HepG2 (cell line): ENCODE results near the gene NEK8. TPM values are rescaled to one million over a fixed set of nuclear protein-coding genes. Genes with fewer than 3 reads are reported as not detected.

Experiments used
- ATAC-seq: fragments of 200-7000 bp; cut with Tn5 transposase; 3 replicates; pipeline ENCODE4 v1.9.1; 2020; ENCODE audit warnings: mild to moderate bottlenecking, moderate library complexity
- BruUV-seq: library from RNA; stranded (reverse); fragments of 400-500 nt; replicated peaks from 2 replicates; lab custom pipeline; 2021; lab: Mats Ljungman, UMichigan
- CTCF ChIA-PET: fragments of 300-600 bp; formaldehyde crosslinking; extraction: SDS; loops from one replicate; lab custom pipeline; 2021; ENCODE audit warnings: low total read pairs, inconsistent platforms, low intra/inter-chr PET ratio; lab: Yijun Ruan, JAX
- POLR2A ChIA-PET: fragments of 350-600 bp; sonication (Branson Sonifier 250); formaldehyde crosslinking; loops from one replicate; lab custom pipeline; 2020; ENCODE audit warnings: antibody characterized with exemption, inconsistent platforms; lab: Yijun Ruan, JAX
- DNase-seq: peaks from one replicate; pipeline ENCODE4 v3.0.0-alpha.2; 2015; ENCODE audit warnings: low spot score
- FAIRE-seq: peaks from 3 replicates; lab custom pipeline; 2011; peaks lifted over from hg19 to GRCh38; lab: Jason Lieb, UNC
- H2AFZ ChIP-seq: one replicate; pipeline ENCODE4 v1.6.1; 2011; ENCODE audit warnings: low read length, inconsistent platforms
- H3K27ac ChIP-seq: fragments of 300-600 bp; 3 replicates; pipeline ENCODE4 v1.8.0; 2011; ENCODE audit warnings: mixed run types, mild to moderate bottlenecking, mixed read lengths, low read length, inconsistent platforms; ENCODE audit not compliant: insufficient read depth; ENCODE audit errors: extremely low read length
- H3K27me3 ChIP-seq, 2 experiments: fragments of 200-600 bp in 1 of 2; 2 replicates in 1 of 2; 3 replicates in 1 of 2; pipeline versions ENCODE4 v1.6.0 to v1.8.0; 2011; ENCODE audit warnings: low read length in 2 of 2, mild to moderate bottlenecking in 2 of 2, moderate library complexity in 2 of 2, inconsistent platforms in 1 of 2; ENCODE audit not compliant: insufficient read depth in 2 of 2, control insufficient read depth in 1 of 2
- H3K36me3 ChIP-seq, 2 experiments: fragments of 200-600 bp in 1 of 2; replicated peaks in 1 of 2; 2 replicates in 1 of 2; 3 replicates in 1 of 2; pipeline versions ENCODE4 v1.5.1 to v1.8.0; 2011; ENCODE audit warnings: low read length in 2 of 2, inconsistent platforms in 1 of 2; ENCODE audit not compliant: insufficient read depth in 2 of 2, control insufficient read depth in 1 of 2
- H3K4me1 ChIP-seq: 2 replicates; pipeline ENCODE4 v1.5.1; 2012; ENCODE audit warnings: low read length, inconsistent platforms; ENCODE audit not compliant: insufficient read depth
- H3K4me2 ChIP-seq: 2 replicates; pipeline ENCODE4 v1.6.0; 2011; ENCODE audit warnings: low read depth, low read length, inconsistent platforms
- H3K4me3 ChIP-seq, 3 experiments: fragments of 200-600 bp in 1 of 3; sonication (generic), shearing (Covaris generic) in 1 of 3; replicated peaks in 1 of 3; 2 replicates each; pipeline ENCODE4 v1.5.1; 2011 to 2016; ENCODE audit warnings: low read length in 3 of 3, inconsistent platforms in 2 of 3, low read depth in 2 of 3, mild to moderate bottlenecking in 2 of 3, control low read depth in 1 of 3, mixed read lengths in 1 of 3; ENCODE audit not compliant: insufficient read depth in 1 of 3
- H3K79me2 ChIP-seq: one replicate; pipeline ENCODE4 v1.6.1; 2011; ENCODE audit warnings: low read length, inconsistent platforms; ENCODE audit not compliant: insufficient read depth
- H3K9ac ChIP-seq: 2 replicates; pipeline ENCODE4 v1.6.0; 2011; ENCODE audit warnings: mild to moderate bottlenecking, low read depth, low read length, inconsistent platforms; ENCODE audit not compliant: insufficient read depth
- H3K9me3 ChIP-seq: 2 replicates; pipeline ENCODE4 v1.5.1; 2012; ENCODE audit warnings: mild to moderate bottlenecking, low read length
- H4K20me1 ChIP-seq: 2 replicates; pipeline ENCODE4 v1.6.0; 2011; ENCODE audit warnings: inconsistent platforms, mild to moderate bottlenecking, low read length, moderate library complexity; ENCODE audit not compliant: insufficient read depth
- ARHGAP35 ChIP-seq: sonication (generic); formaldehyde crosslinking; IDR thresholded peaks from 2 replicates; pipeline ENCODE4 v1.9.0; 2022; ENCODE audit warnings: mild to moderate bottlenecking, inconsistent platforms, moderate library complexity, missing genetic modification reagents, borderline replicate concordance
- ARID2 ChIP-seq: sonication (generic); formaldehyde crosslinking; IDR thresholded peaks from 2 replicates; pipeline ENCODE4 v1.8.1; 2022; ENCODE audit warnings: mild to moderate bottlenecking, missing genetic modification reagents, borderline replicate concordance
- ATRX ChIP-seq: sonication (generic); formaldehyde crosslinking; IDR thresholded peaks from 2 replicates; pipeline ENCODE4 v1.4.0; 2020; ENCODE audit warnings: missing genetic modification reagents, borderline replicate concordance
- JARID2 ChIP-seq: sonication (generic); formaldehyde crosslinking; IDR thresholded peaks from 2 replicates; pipeline ENCODE4 v1.8.1; 2023; ENCODE audit warnings: missing genetic modification reagents, inconsistent platforms; ENCODE audit not compliant: insufficient replicate concordance
- MED8 ChIP-seq: sonication (generic); formaldehyde crosslinking; IDR thresholded peaks from 2 replicates; pipeline ENCODE4 v1.8.1; 2023; ENCODE audit warnings: mild to moderate bottlenecking, missing genetic modification reagents; ENCODE audit not compliant: insufficient replicate concordance
- MTA1 ChIP-seq: sonication (generic); formaldehyde crosslinking; IDR thresholded peaks from 2 replicates; pipeline ENCODE4 v1.4.0; 2020; ENCODE audit warnings: missing genetic modification reagents, mild to moderate bottlenecking, borderline replicate concordance
- MTERF4 ChIP-seq: sonication (generic); formaldehyde crosslinking; IDR thresholded peaks from 2 replicates; pipeline ENCODE4 v1.8.0; 2023; ENCODE audit warnings: mild to moderate bottlenecking, missing genetic modification reagents
- MXD4 ChIP-seq: IDR thresholded peaks from 2 replicates; pipeline ENCODE4 v1.6.1; 2016; ENCODE audit warnings: mild to moderate bottlenecking, missing biosample characterization, missing genetic modification reagents
- RAD21 ChIP-seq: fragments of 450-650 bp; formaldehyde crosslinking; IDR thresholded peaks from 2 replicates; pipeline ENCODE4 v1.5.0; 2020; ENCODE audit warnings: mild to moderate bottlenecking
- RBM39 ChIP-seq: fragments of 200-400 bp; formaldehyde crosslinking; IDR thresholded peaks from one replicate; pipeline ENCODE4 v1.6.1; 2018; ENCODE audit warnings: antibody characterized with exemption, mild to moderate bottlenecking, low read depth, low read length; ENCODE audit not compliant: poor library complexity, severe bottlenecking
- SAP130 ChIP-seq: IDR thresholded peaks from 2 replicates; pipeline ENCODE4 v1.6.1; 2016; ENCODE audit warnings: low read depth
- SMC3 ChIP-seq: IDR thresholded peaks from 2 replicates; pipeline ENCODE4 v1.6.1; 2011; ENCODE audit warnings: low read length, improper control_type of control experiment
- SNAI1 ChIP-seq: sonication (generic); formaldehyde crosslinking; IDR thresholded peaks from 2 replicates; pipeline ENCODE4 v1.5.0; 2020; ENCODE audit warnings: mild to moderate bottlenecking, missing genetic modification reagents, borderline replicate concordance
- STAG1 ChIP-seq: sonication (generic); formaldehyde crosslinking; IDR thresholded peaks from 2 replicates; pipeline ENCODE4 v1.4.0; 2020; ENCODE audit warnings: missing genetic modification reagents
- TBL1XR1 ChIP-seq: fragments of 150-350 bp; IDR thresholded peaks from 2 replicates; pipeline ENCODE4 v1.6.1; 2014; ENCODE audit warnings: borderline replicate concordance, low read length; ENCODE audit not compliant: partially characterized antibody
- THAP11 ChIP-seq: IDR thresholded peaks from 2 replicates; pipeline ENCODE4 v1.6.1; 2016; ENCODE audit warnings: missing biosample characterization, missing genetic modification reagents
- ZMAT3 ChIP-seq: sonication (generic); formaldehyde crosslinking; conservative IDR thresholded peaks from 2 replicates; pipeline ENCODE4 v1.7.0; 2021; ENCODE audit warnings: missing genetic modification reagents
- WGBS: methylation state at CpG from one replicate; pipeline ENCODE4 v1.1.6; 2017; ENCODE audit warnings: low lambda C conversion rate; 5-methylcytosine and 5-hydroxymethylcytosine counted together
- in situ Hi-C: cut with HindIII; loops from 2 replicates; pipeline ENCODE4 v1.10.0; 2017; ENCODE audit warnings: low pct_unique_long_range_greater_than_20kb; ENCODE audit not compliant: extremely low pct_ligation_motif_present
- intact Hi-C: fragments of 100-400 bp; cut with micrococcal nuclease; formaldehyde crosslinking; loops from one replicate; pipeline ENCODE4 v1.10.0; 2022; ENCODE audit not compliant: unreplicated experiment
- polyA plus RNA-seq, 8 experiments: library from polyadenylated mRNA; depleted of rRNA in 3 of 8; stranded (reverse) in 7 of 8; unstranded in 1 of 8; fragments of >200 nt; fragmentation: Illumina TruSeq in 4 of 8; extraction: Trizol in 4 of 8; gene quantifications; 2 replicates each; pipeline versions ENCODE4 v1.2.1 to v1.2.3, GENCODE V29; 2011 to 2016; ENCODE audit warnings: low read depth in 4 of 8, missing spikeins in 1 of 8, mixed read lengths in 1 of 8; ENCODE audit not compliant: insufficient read depth in 1 of 8
- total RNA-seq, 5 experiments: library from RNA; depleted of rRNA; stranded (reverse); fragments of >200 nt; fragmentation: Illumina TruSeq; extraction: Trizol; gene quantifications; 2 replicates each; pipeline ENCODE4 v1.2.3, GENCODE V29; 2016; ENCODE audit warnings: low read depth in 1 of 5
- TF ChIP-seq, protein P1 (sequence below): sonication (generic); formaldehyde crosslinking; IDR thresholded peaks from 2 replicates; pipeline ENCODE4 v1.4.0; 2020; ENCODE audit warnings: mild to moderate bottlenecking, missing genetic modification reagents
- TF ChIP-seq, protein P2 (sequence below): sonication (generic); formaldehyde crosslinking; IDR thresholded peaks from 2 replicates; pipeline ENCODE4 v1.4.0; 2020; ENCODE audit warnings: low read depth, mild to moderate bottlenecking, missing genetic modification reagents
- TF ChIP-seq, protein P3 (sequence below): sonication (generic); formaldehyde crosslinking; IDR thresholded peaks from 2 replicates; pipeline ENCODE4 v1.5.0; 2020; ENCODE audit warnings: mild to moderate bottlenecking, missing genetic modification reagents, moderate library complexity

The NEK8 gene
- total and polyA plus RNA-seq, 2 of the 13 experiments (the other 11 are each of a cell fraction or from before 2014, with no cell fraction given) = 5.8 to 13.5 TPM

GRCh38 chr17:28682655-28683054, 45.9 kb upstream of the NEK8 start (continued):
- no peak for TF ChIP-seq MED8
- no peak for TF ChIP-seq ZMAT3 (CRISPR knock-in tag)
- TF ChIP-seq, all 625 proteins: peak for 0

DNA sequence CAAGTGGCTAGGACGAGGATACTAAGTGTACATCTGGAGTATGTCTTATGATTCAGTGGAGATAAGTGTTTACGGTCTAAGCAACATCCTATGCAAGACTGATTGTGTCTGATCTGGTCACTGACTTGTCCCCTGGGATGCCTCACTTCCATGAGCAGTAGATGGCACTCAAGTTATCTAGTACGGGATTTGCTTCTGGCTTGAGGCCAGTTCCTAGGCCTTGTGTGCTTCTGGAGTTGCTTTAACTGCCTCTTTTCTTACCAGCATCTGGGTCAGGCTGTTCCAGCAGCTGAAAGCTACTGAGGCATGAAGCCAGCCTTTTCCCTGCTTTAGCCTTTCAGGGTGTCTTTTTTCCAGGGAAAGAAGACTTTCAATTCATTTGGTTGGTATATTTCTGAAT, 43.6 kb upstream of the NEK8 start:
- BruUV-seq = no TSS peak
- Histone ChIP-seq H3K36me3 (peaks cover 55 to 95% of the 10 kb centered on the region in 2 experiments), H3K9me3 (no peaks in the 10 kb centered on the region), H3K4me3 (no peak overlapping the region), H3K27me3 (no peaks in the 10 kb centered on the region), H3K4me2 (no peak overlapping the region), H3K4me1 (0 out of 2 replicates have a peak, but pooled peaks cover 7% of the 10 kb centered on the region), H4K20me1 (no peaks in the 10 kb centered on the region), H2AFZ (no peak overlapping the region), H3K79me2 (no peaks in the 10 kb centered on the region), H3K9ac (no peak overlapping the region), H3K27ac (no peak overlapping the region)
- FAIRE-seq = peak; percentile 85
- intact Hi-C loops = loop anchor here (2.0 kb wide), 2 partner anchors 42 to 66 kb away; partner anchors contain the start of gene TLCD1
- WGBS = 84% methylated on average over 3 of the region's 3 CpGs
- ChIA-PET POLR2A (no interaction called here), CTCF (interaction anchor here (1.2 kb wide), 1 partner anchor 35 kb away, joined by 4 read pairs; the partner anchor contains the start of gene RPL23A)
- peak; percentile 68 for ATAC-seq
- peak; percentile 65 for DNase-seq
- in situ Hi-C loops = no loop called here
- TF ChIP-seq SMC3 = peak; percentile 43; the same call in 1 of the 2 replicates
- TF ChIP-seq ARID2 = no peak
- TF ChIP-seq MXD4 (CRISPR knock-in tag) = no peak
- no peak for TF ChIP-seq ARHGAP35 (CRISPR knock-in tag)
- TF ChIP-seq, protein P1, sequence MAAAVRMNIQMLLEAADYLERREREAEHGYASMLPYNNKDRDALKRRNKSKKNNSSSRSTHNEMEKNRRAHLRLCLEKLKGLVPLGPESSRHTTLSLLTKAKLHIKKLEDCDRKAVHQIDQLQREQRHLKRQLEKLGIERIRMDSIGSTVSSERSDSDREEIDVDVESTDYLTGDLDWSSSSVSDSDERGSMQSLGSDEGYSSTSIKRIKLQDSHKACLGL (CRISPR knock-in tag) = no peak
- peak; percentile 25; the same call in 1 of the 2 replicates for TF ChIP-seq SAP130 (CRISPR knock-in tag)
- no peak for TF ChIP-seq SNAI1 (CRISPR knock-in tag)
- TF ChIP-seq STAG1 = peak; percentile 80
- no peak for TF ChIP-seq JARID2 (CRISPR knock-in tag)
- TF ChIP-seq TBL1XR1 = no peak
- 0 out of 2 replicates have a peak, but pooled peaks have one; percentile 38 for TF ChIP-seq RAD21 (CRISPR knock-in tag)
- TF ChIP-seq, protein P2, sequence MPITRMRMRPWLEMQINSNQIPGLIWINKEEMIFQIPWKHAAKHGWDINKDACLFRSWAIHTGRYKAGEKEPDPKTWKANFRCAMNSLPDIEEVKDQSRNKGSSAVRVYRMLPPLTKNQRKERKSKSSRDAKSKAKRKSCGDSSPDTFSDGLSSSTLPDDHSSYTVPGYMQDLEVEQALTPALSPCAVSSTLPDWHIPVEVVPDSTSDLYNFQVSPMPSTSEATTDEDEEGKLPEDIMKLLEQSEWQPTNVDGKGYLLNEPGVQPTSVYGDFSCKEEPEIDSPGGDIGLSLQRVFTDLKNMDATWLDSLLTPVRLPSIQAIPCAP (CRISPR knock-in tag) = no peak
- TF ChIP-seq ATRX (CRISPR knock-in tag) = no peak
- TF ChIP-seq MTA1 (CRISPR knock-in tag) = no peak
- 0 out of 2 replicates have a peak, but pooled peaks have one; percentile 42 for TF ChIP-seq THAP11
- TF ChIP-seq, protein P3, sequence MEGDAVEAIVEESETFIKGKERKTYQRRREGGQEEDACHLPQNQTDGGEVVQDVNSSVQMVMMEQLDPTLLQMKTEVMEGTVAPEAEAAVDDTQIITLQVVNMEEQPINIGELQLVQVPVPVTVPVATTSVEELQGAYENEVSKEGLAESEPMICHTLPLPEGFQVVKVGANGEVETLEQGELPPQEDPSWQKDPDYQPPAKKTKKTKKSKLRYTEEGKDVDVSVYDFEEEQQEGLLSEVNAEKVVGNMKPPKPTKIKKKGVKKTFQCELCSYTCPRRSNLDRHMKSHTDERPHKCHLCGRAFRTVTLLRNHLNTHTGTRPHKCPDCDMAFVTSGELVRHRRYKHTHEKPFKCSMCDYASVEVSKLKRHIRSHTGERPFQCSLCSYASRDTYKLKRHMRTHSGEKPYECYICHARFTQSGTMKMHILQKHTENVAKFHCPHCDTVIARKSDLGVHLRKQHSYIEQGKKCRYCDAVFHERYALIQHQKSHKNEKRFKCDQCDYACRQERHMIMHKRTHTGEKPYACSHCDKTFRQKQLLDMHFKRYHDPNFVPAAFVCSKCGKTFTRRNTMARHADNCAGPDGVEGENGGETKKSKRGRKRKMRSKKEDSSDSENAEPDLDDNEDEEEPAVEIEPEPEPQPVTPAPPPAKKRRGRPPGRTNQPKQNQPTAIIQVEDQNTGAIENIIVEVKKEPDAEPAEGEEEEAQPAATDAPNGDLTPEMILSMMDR (CRISPR knock-in tag) = peak; percentile 79
- no peak for TF ChIP-seq MTERF4 (CRISPR knock-in tag)
- no peak for TF ChIP-seq RBM39
